Activated CD8-positive, alpha-beta memory T cell treated with anti-CD3 and anti-CD28 coated beads, Interleukin-2, amount 50 U/mL, for 4 hours (primary cell): Measurements from ENCODE around the gene CMKLR1.

Experiments used
- DNase-seq: peaks from one replicate; pipeline ENCODE4 v3.0.0-alpha.2; 2020

Gene CMKLR1

DNA sequence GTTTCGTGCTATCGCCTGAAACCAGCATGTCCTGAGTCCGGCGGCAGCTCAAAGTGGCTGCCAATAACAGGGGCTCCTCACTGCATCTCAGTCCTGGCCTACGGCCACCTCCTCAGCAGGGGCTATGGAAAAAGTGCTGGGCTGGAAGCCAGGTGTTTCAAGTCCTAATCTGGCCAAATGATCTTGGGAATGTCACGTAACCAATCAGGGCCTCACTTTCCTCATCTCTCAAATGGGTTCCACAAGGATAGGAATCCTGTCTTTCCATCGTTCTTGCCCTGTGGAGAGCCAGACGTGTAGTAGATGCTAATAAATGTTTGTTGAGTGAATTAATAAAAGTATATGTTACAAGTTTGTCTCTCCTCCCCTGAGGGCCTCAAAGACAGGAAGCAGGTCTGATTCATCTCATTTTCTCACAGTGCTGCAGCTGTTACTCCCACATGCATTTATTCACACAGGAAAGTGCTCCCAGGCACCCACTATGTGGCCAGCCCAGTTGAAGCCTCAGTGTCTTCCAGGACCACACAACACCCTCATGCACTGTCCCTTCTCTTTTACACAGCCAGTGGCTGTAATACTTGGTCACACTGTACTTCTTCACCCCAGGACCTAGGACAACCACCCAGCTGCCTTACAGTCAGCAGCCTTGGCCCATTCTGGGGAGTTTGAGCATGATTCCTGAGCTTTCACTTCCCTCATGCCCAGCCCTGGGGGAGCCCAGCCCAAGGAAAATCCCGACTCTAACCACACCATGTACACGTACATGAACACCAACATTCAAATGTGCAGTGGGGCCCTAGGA, 5.0 kb downstream of the CMKLR1 start:
- no peak for DNase-seq

DNA sequence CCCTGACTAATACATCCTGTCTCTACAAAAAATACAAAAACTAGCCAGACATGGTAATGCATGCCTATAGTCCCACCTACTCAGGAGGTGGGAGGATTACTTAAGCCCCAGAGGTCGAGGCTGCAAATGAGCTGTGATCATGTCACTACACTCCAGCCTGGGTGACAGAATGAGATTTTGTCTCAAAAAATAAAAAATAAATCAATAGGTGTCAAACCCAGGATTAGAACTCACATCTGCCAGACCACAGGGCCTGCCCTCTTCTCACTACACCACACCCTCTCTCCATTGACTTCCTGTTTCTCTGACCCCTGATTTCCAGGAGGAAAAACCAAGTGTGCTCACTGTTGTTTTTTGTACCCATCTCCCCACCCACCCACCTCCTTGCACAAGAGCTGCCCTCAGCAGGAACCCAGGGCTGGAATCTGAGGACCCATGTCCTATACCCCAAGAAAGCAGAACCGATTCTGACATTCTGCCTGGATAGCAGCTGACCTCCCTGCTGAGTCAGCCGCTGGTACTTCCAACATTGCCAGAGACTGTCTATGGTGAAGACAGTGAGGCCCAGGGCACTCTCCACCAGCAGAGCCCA, 6.2 kb downstream of the CMKLR1 start:
- DNase-seq = no peak

DNA sequence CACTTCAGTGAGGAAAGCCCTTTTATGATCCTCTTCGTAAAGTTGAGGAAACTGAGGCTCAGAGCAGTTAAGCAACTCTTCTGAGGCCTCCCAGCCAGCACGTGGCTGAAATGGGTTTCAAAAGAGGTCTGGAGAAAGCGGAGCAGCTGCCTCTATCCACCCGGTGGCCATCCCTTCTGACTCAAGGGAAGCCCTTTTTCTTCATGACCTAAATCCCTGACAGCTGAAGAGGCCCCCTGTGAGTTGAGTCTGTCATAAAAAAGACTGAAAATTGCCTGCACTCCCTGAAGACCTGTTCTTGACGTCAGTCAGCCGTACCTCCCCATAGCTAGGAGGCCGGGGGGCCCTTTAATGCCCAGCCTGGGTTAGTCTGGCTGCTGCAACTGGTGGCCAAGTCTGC, 10.7 kb downstream of the CMKLR1 start:
- DNase-seq = no peak

DNA sequence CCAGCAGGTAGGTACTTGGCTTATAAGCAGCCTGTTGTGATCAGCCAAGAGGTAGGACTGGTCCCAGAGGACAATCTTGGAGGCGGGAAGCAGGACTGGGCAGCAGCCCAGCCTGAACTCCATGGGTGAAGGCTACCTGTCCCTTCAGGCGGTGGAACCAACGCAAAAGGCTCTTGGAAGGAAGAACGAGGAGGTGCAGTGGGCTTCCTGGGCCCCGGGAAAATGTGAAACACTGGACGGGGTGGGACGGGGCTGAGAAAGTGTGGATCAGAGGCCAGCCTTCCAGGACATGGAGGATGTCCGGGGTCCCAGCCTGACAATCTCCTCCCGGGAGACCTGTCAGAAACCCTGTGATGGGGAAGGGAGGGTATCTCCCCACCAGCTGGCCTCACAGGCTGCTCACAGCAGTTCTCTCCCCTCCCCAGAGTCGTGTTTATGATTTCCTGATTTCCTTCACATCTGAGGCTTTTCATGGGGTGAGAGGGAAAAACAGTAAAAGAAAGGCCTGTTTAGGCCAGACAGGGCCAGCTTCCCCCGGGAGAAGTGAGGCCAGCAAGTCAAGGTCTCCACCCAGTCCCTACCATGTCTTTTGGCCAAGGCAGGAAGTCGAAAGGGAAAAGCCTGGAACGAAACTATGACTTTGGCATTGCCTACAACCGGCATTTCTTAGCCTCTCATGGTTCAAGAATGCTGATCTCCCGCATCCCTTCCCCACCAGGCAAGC, 11.3 kb downstream of the CMKLR1 start:
- no peak for DNase-seq

DNA sequence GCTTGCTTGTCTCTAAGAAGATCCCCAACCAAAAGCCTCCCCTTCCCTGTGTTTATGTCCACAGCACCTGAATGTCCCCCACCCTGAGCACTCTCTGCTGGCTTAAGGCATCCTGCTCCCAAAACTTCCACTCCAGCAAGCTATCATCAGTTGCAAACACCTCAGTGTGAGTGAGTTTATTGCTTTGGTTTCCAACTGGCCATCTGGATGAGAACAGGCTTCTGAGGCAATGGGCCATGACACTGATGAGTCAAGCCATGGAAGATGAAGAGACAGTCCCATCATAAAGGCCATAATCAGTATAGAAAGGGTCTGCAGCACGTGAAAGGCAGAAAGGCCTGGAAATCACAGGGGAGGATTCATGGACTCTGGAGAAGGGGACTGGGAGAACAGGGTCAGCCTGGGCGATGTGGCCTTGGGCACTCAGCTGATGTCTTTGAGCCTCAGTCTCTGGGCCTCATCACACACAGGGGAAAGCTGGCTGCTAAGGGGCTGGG, 12.8 kb downstream of the CMKLR1 start:
- no peak for DNase-seq

DNA sequence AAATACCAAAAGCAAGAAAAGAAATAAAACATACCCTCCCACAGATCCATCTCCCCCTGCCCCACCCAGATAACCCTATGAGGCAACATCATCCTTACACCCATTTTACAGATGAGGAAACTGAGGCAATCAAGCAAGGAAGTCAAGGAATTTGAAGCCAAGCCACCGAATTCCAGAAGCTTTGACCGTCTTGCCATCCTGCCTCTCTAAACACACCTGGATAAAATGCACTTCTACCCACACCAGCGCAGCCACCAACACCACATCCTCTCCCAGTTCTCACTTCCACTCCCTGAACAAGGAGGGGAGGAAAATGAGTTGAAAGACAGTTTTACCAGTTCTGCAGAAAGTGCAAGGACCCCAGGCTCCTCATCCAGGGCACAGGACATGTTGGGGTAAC, 13.6 kb downstream of the CMKLR1 start:
- DNase-seq = no peak

DNA sequence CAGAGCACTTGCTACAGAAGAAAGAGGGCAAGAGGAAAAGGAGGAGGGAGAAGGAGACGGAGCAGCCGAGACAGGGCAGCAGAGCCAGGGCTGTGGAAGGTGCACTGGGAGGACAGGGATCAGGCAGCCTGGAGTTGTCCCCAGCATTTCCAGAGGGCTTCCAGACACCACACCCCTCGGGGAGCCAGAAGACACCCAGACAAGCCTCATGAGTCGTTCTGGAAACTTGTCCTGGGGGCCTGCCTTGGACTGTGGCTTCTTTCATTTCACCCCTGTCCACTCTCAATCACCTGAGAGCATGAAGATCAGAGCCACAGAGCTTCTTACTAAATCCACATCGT, 14.1 kb downstream of the CMKLR1 start:
- no peak for DNase-seq

DNA sequence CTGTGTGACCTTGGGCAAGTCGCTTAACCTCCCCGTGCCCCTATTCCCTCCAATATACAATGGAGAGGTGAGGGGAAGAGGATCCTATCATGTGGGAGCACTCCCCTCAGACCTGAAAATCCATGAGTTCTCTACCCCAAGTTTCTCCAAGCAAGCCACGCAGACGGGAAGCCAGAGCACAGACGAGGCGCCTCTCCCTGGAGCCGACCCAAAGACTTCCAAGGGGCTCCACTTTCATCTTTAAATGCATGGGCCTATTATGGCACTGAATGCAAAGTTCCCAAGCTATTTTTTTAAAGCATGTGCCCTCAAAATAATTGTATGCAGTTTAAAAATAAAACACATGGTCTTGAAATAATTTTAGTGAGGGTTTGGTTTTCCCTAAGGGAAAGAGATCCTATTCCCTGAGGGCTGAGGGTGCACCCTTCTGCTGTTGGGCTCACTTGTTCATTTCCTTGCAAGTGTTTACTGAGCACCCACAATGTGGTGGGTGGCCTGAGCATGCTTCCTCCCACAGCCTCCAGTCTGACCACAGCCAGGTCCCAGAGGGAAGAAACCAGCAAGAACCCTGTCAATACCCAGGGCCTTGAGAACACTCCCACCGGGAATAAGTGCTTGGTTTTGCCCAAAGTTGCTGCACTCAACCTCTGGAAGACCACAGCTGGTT, 14.6 kb downstream of the CMKLR1 start:
- DNase-seq = no peak

DNA sequence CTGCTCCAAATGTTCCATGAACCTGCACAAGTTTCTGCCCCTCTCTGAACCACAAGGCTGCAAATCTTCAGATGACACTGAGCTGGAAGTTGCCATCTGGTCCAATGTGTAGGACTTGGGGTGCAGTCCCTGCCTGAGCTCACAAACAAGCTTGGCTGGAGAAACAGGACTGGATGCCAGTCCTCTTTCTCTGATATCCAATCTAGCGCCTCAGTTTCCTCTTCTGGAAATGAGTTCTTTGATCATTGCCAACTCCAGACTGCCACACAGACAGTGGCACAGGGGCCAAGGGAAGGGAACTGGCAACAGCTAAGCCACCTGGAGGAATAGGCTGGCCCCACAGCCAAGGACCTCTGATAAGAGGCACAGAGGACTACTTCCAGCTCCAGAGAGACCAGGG, 15.5 kb downstream of the CMKLR1 start:
- no peak for DNase-seq

DNA sequence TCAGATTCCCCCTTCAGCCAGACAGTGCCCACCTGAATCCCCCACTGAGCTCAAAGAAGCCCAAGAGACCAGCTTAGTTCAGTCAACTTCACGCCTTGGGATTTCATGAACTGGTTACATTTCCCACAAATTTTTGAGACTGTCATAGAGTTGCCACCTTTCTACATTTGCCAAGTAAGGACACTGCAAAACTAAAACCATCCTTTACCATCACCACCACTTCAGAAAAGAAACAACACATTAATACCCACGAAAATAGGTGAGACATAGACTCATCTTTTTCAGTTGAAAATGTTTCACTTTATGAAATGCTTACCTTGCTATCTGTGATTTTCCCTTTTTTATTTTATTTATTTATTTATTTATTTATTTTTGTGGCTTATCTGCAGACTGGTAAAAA, 16.1 kb downstream of the CMKLR1 start:
- DNase-seq = no peak

DNA sequence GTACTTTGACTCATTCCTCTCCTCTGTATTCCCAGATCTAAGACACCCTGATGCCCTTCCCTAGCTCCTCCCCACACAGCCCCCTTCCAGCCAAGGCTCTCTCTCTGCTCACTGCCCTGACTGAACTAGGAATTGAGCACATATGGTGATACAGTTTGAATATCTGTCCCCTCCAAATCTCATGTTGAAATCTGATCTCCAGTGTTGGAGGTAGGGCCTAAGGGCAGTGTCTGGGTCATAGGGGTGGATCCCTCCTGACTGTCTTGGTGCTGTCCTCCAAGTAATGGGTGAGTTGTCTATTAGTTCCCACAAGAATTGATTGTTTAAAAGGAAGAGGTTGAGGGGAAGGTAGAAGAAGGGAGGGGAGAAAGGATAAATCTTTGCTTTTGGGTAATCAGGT, 17.4 kb downstream of the CMKLR1 start:
- no peak for DNase-seq

DNA sequence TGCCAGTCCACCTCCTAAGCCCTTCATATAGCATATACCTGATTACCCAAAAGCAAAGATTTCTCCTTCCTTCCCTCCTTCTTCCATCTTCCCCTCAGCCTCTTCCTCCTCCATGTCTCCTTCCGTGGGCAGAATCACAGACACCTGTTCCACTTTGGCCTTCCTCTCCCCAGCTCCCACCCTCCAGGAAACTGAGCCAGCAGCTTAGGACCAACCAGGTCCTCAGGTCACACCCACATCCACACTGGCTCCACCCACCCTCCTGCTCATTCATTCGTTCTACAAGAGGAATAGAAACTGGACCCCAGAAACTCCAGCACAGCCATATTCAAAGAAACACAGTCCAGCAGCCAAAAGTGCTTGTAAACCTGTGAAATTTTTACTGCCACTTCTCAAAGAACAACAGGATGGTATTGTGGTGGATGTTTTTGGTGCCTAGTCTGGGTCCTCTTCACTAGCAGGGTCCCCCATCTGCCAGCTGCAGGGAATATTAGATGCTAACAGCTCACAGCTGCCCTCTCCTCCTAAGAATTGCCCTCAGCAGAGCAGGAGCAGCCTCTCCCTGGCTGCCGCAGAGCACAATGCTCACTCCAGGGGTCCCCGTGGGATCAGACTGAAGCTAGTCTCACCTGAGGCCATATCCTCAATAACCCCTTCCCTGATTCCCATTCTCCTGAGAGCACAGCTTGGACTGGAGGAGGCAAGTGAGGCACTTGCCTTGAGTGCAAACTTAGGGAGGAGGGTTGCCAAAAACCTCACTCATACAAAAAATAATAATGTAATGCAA, 18.4 kb downstream of the CMKLR1 start:
- DNase-seq = no peak

DNA sequence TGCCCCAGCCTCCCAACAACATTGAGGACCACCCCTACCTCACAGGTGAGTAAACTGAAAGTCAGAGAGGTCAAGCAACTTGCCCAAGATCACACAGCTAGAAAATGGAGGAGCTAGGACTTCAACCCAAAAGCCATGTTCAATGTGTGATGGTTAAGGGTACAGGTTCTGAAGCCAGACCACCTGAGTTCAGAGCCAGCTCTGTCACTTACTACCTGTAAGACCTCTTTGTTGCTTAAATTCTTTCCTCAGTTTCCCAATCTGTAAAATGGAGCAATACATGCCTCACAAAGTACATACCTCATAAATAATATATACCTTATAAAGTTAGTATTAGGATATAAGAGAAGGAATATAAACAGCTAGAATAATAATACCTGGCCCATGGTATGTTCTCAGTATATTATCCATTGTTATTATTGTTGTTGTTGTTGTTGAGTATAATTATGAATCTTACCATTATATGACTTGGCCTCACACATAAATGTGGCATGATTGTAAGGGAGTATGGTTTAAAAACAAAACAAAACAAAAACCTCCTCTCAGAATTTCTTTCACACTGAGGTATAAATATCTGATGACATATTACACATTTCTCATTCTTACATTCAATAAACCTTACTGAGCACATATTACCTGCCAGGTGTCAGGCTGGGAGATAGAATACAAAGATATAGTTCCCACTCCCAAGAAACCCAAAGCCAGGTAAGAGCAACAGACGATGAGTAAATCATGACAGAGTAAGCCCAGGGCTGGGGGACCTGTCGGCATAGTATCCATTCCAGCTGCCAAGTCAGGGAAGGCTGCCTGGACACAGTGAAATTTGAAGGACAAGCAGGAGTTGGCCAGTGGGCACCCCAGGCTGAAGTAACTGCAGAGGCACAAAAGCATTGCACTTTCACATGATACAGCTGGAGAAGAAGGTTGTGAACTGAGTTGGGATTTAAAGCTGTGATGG, 19.6 kb downstream of the CMKLR1 start:
- DNase-seq = no peak

DNA sequence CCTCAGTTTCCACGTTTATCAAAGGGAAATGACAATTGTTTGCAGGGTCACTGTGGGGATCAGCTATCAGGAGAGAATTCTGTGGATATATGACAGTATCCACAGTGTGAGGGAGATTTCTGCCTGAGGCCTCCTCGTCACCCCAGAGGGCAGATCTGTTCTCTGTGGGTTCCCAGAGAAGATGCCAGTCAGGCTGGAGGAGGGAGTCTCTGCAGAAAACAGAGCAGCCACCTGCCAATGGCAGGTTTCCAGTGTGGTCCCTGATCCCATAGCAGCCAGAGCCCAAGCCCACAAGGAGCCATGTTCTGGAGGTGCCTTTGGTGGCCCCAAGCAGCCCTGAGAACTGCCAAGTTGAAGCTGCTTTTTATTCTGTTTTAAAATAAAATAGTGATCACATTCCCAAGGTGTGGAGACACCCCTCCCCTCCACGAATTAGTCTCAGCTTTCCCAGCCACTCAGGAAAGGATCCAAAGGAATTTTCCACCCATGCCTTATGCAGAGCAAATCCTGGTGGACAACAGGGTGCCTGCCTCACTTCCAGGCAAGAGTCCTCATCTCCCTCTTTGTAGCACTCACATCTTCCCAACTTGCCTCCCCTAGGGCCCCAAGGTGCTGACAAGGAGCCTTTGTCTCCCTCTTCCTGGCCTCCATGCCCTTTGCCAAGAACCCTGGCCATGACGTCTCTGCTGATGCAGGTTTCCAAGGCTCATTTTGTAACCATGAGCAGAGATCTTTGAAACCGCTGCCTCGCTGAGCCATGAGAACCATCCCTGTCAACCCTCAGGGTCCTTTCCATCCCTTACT, 20.4 kb downstream of the CMKLR1 start:
- DNase-seq = no peak

DNA sequence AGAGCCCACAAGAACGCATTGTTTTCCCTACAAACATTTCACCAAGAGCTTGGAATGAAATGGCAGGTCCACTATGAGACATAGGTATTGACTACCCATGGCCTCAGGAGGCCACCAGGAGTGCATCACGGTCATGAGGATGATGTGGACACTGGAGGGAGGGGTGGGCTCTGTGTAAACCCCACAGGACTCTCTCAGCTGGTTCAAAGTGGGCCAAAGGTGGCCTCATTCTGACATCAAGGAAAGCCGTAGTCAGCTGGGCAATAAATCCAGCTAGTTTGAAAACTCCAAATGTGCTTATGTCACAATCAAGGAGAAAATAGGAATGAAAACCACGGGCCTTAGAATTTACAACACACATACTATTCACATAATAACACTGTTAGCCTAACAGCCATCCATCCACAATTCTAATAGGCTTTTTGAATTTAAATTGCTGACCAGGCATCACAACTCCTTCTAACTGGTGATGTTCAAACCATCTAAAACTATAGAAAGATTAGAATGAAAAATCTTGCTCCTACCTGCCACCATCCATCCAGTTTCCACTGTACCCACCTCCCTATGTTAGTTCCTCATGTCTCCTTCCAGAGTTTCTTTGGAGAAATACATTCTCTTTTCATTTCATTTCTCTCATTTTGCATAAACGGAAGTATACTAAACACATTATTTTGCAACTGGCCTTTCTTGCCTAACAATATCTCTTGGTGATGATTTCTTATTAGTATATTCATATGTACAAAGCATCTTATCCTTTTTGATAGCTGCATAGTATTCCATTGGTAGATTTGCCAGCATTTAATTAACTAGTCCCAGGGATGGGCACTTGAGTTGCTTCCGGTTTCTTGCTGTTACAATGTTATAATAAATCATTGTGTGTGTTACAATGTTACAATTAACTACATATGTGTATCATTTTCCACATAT, 21.5 kb downstream of the CMKLR1 start:
- DNase-seq = no peak

DNA sequence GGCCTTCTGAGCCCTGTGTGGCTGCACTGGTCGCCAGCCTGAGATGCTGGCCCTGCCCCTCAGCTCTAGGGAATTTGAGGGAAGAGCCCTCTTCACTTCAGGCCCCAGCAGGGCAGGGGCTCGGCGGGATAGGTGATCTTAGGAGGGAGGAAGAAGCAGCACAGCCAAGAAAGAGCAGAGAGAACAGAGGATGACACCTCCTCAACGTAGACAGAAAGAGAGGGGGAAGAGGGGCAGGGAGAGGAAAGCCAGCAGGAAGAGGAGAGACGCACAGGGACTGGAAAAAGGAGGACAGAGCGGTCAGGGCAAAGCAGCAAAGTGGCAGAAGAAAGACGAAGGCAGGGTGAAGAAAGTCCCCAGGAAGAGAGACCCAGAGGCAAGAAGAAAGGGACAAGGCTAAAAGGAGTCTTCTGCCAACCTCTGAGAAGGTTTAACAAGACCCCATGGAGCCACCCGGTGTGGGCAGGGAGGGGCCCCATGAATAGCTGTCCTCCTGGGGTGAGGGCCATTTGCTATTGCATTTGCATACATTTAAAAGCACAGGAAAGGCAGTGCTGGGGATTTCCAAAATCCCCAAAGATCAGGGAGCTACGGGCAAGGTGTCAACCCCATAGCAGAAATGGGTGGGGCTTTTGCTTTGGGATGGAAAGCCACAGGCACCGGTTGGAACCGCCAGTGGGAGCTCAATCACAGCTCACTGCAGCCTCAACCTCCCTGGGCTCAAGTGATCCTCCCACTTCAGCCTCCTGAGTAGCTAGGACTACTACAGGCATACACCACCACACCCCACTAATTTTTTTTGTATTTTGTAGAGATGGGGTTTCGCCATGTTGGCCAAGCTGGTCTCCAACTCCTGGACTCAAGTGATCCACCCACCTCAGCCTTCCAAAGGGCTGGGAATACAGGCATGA, 22.7 kb downstream of the CMKLR1 start:
- DNase-seq = no peak

DNA sequence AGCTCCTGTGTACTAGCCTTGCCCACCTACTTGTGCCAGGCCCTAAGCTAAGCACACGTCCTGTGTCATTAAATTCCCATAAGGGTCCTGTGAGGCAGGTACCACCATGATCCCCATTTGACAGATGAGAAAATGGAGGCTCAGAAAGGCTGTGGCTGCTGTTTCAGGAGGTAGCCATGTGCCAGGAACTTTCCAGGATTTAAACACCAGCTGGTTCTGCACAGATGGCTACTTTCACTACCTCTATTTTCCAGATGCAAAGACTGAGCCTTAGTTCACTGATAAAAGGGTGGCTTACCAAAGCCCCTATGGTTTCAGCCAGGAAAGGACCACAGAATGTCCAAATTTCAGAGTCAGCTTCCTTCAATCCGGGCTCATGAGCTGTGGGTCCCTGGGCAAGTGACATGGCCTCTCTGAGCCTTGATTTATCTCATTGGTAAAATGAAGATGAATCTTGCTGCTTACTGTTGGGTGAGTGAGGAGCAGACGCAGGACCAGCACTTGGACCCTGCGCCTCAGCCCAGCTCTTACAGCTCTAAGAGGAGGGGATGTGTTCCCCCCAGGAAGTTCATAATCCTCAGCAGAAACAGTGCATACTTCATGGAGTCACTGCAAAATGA, 23.5 kb downstream of the CMKLR1 start:
- no peak for DNase-seq
